Liver (tissue), 9 donors: ENCODE data around the gene SYK. TPM values are rescaled to one million over a fixed set of nuclear protein-coding genes. Genes with fewer than 3 reads are reported as not detected.

Experiments
- DNase-seq: peaks from one replicate; pipeline ENCODE4 v3.0.0-alpha.2; 2017; ENCODE audit warnings: low spot score
- H3K27ac ChIP-seq, 2 donors: one replicate each; pipeline ENCODE4 v1.7.0; 2013; ENCODE audit warnings: inconsistent platforms in 2 of 2, low read length in 2 of 2, control low read depth in 1 of 2, low read depth in 1 of 2, mild to moderate bottlenecking in 1 of 2
- H3K27me3 ChIP-seq, 4 donors: one replicate each; pipeline versions ENCODE4 v1.6.1 to v1.7.0; 2013; ENCODE audit warnings: low read length in 3 of 4, inconsistent platforms in 1 of 4, mild to moderate bottlenecking in 1 of 4, moderate library complexity in 1 of 4; ENCODE audit not compliant: control insufficient read depth in 4 of 4, insufficient read depth in 4 of 4
- H3K36me3 ChIP-seq, 4 donors: one replicate each; pipeline versions ENCODE4 v1.6.1 to v1.7.0; 2013; ENCODE audit warnings: low read length in 3 of 4, mild to moderate bottlenecking in 3 of 4, low read depth in 1 of 4, moderate library complexity in 1 of 4; ENCODE audit not compliant: control insufficient read depth in 4 of 4, insufficient read depth in 3 of 4
- H3K4me1 ChIP-seq, 4 donors: one replicate each; pipeline versions ENCODE4 v1.6.1 to v1.7.0; 2013; ENCODE audit warnings: low read length in 3 of 4, mild to moderate bottlenecking in 3 of 4, moderate library complexity in 1 of 4; ENCODE audit not compliant: control insufficient read depth in 4 of 4, insufficient read depth in 4 of 4
- H3K4me3 ChIP-seq, 3 donors: one replicate each; pipeline versions ENCODE4 v1.6.1 to v1.7.0; 2013; ENCODE audit warnings: low read length in 3 of 3, control low read depth in 1 of 3, low read depth in 1 of 3, mild to moderate bottlenecking in 1 of 3
- H3K9ac ChIP-seq, 2 donors: one replicate each; pipeline ENCODE4 v1.7.0; 2013; ENCODE audit warnings: low read length in 2 of 2, mild to moderate bottlenecking in 2 of 2, moderate library complexity in 2 of 2, control low read depth in 1 of 2, low read depth in 1 of 2
- H3K9me3 ChIP-seq, 4 donors: one replicate each; pipeline versions ENCODE4 v1.6.1 to v1.7.0; 2013; ENCODE audit warnings: low read length in 3 of 4; ENCODE audit not compliant: control insufficient read depth in 4 of 4
- EGR1 ChIP-seq, 2 donors: IDR thresholded peaks; 2 replicates each; pipeline ENCODE4 v1.6.1; 2016 to 2018; ENCODE audit warnings: antibody characterized with exemption in 2 of 2, low read depth in 2 of 2
- FOXA1 ChIP-seq: IDR thresholded peaks from 2 replicates; pipeline ENCODE4 v1.6.1; 2016; ENCODE audit warnings: antibody characterized with exemption
- FOXA2 ChIP-seq: IDR thresholded peaks from 2 replicates; pipeline ENCODE4 v1.6.1; 2016; ENCODE audit warnings: antibody characterized with exemption
- GABPA ChIP-seq, 2 donors: IDR thresholded peaks in 1 of 2; conservative IDR thresholded peaks in 1 of 2; 2 replicates each; pipeline ENCODE4 v1.6.1; 2016; ENCODE audit warnings: antibody characterized with exemption in 2 of 2, mild to moderate bottlenecking in 1 of 2, moderate library complexity in 1 of 2
- HNF4A ChIP-seq, 2 donors: conservative IDR thresholded peaks; 2 replicates each; pipeline ENCODE4 v1.6.1; 2016; ENCODE audit warnings: antibody characterized with exemption in 2 of 2, mild to moderate bottlenecking in 2 of 2
- HNF4G ChIP-seq: IDR thresholded peaks from 2 replicates; pipeline ENCODE4 v1.6.1; 2016; ENCODE audit warnings: antibody characterized with exemption
- JUND ChIP-seq, 2 donors: IDR thresholded peaks; 2 replicates each; pipeline ENCODE4 v1.6.1; 2016; ENCODE audit warnings: antibody characterized with exemption in 2 of 2
- NR2F2 ChIP-seq: IDR thresholded peaks from 2 replicates; pipeline ENCODE4 v1.6.1; 2016; ENCODE audit warnings: antibody characterized with exemption
- RAD21 ChIP-seq, 2 donors: IDR thresholded peaks; 2 replicates each; pipeline ENCODE4 v1.6.1; 2016; ENCODE audit warnings: antibody characterized with exemption in 2 of 2, mild to moderate bottlenecking in 2 of 2
- RXRA ChIP-seq, 2 donors: IDR thresholded peaks; 2 replicates each; pipeline ENCODE4 v1.6.1; 2017 to 2018; ENCODE audit warnings: antibody characterized with exemption in 2 of 2, mild to moderate bottlenecking in 1 of 2
- SP1 ChIP-seq: IDR thresholded peaks from 2 replicates; pipeline ENCODE4 v1.6.1; 2018; ENCODE audit warnings: antibody characterized with exemption, mild to moderate bottlenecking
- TAF1 ChIP-seq: conservative IDR thresholded peaks from 2 replicates; pipeline ENCODE4 v1.6.1; 2016; ENCODE audit warnings: antibody characterized with exemption, mild to moderate bottlenecking
- YY1 ChIP-seq: IDR thresholded peaks from 2 replicates; pipeline ENCODE4 v1.6.1; 2016; ENCODE audit warnings: antibody characterized with exemption, mild to moderate bottlenecking
- WGBS: extraction: QIAGEN DNeasy Blood & Tissue Kit; methylation state at CpG from one replicate; pipeline ENCODE4 v1.1.7; 2013; 5-methylcytosine and 5-hydroxymethylcytosine counted together
- polyA plus RNA-seq, 2 donors: library from polyadenylated mRNA; stranded (reverse) in 1 of 2; unstranded in 1 of 2; fragments of 200-250 nt in 1 of 2; fragments of >200 nt in 1 of 2; fragmentation: Nextera tagmentation in 1 of 2; extraction: Ambion mirVana in 1 of 2; gene quantifications; one replicate each; pipeline versions ENCODE4 v1.2.1 to v1.2.3, GENCODE V29; 2013 to 2015
- total RNA-seq, 2 donors: library from RNA; depleted of rRNA; stranded (reverse); fragments of >200 nt; gene quantifications; one replicate each; pipeline ENCODE4 v1.2.3, GENCODE V29; 2014
- TF ChIP-seq, protein P1 (sequence below): IDR thresholded peaks from 2 replicates; pipeline ENCODE4 v1.6.1; 2016; ENCODE audit warnings: antibody characterized with exemption
- TF ChIP-seq, protein P2 (sequence below): IDR thresholded peaks from 2 replicates; pipeline ENCODE4 v1.6.1; 2016; ENCODE audit warnings: antibody characterized with exemption
- TF ChIP-seq, protein P3 (sequence below): IDR thresholded peaks from 2 replicates; pipeline ENCODE4 v1.6.1; 2016; ENCODE audit warnings: antibody characterized with exemption
- TF ChIP-seq, protein P4 (sequence below): fragments of 150-350 bp; IDR thresholded peaks from 2 replicates; pipeline ENCODE4 v1.5.1; 2017; ENCODE audit warnings: improper control_type of control experiment, low read depth, low read length; ENCODE audit not compliant: missing input control
- TF ChIP-seq, protein P5 (sequence below): IDR thresholded peaks from 2 replicates; pipeline ENCODE4 v1.6.1; 2016; ENCODE audit warnings: antibody characterized with exemption, mild to moderate bottlenecking
- donor health status: healthy.
- donor health status: healthy.
- donor health status: healthy.
- donor health status: healthy.
- donor health status: healthy.

Gene SYK
- total and polyA plus RNA-seq, 4 donors = 2.0 to 15.4 (median 4.1) TPM

DNA sequence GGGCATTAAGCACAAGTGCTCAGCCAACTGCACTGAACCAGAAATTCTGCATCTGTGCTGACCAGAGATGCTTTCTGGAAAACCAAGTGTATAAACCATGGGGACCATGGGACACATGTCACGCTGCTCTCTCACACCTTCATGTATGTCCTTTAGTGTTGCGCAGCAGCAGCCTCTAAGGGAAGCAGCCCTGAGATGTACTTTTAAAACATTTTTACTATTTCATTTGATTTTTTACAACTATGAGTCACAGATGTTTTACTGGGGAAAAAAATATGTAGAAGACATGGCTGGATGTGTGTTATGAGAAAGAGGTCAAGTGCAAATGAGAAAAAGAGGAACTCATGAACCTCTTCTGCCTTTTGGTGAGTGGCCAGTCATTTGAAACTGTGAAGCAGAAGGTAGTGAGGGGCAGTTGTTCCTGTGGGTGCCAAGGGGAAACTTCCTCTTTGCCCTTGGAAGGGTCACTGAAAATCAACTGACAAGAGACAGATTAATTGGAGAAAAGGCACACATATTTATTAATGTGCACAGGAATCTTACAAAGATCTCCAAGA is 31.4 kb upstream of the SYK start:
- Histone ChIP-seq H3K27ac (no peak overlapping the region), H3K36me3 (no peaks in the 10 kb centered on the region), H3K27me3 (no peaks in the 10 kb centered on the region), H3K9me3 (no peaks in the 10 kb centered on the region), H3K9ac (no peak overlapping the region), H3K4me1 (no peaks in the 10 kb centered on the region), H3K4me3 (no peak overlapping the region)
- WGBS = 97% methylated on average over 2 of the region's 2 CpGs
- DNase-seq = no peak
- TF ChIP-seq RXRA (IDR thresholded peaks at IDR 0.05) (no peak), HNF4A (conservative IDR thresholded peaks at IDR 0.05) (no peak), TAF1 (no peak), FOXA1 (no peak), RAD21 (IDR thresholded peaks at IDR 0.05) (no peak), YY1 (no peak), JUND (IDR thresholded peaks at IDR 0.05) (no peak), EGR1 (IDR thresholded peaks at IDR 0.05; ENCODE audit: low read depth in 2 of 2) (no peak), FOXA2 (no peak), SP1 (no peak), GABPA (IDR thresholded peaks at IDR 0.05 in 1 of 2, conservative IDR thresholded peaks at IDR 0.05 in 1 of 2) (no peak), NR2F2 (no peak), HNF4G (no peak)
- TF ChIP-seq, protein P1, sequence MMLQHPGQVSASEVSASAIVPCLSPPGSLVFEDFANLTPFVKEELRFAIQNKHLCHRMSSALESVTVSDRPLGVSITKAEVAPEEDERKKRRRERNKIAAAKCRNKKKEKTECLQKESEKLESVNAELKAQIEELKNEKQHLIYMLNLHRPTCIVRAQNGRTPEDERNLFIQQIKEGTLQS = no peak
- TF ChIP-seq, protein P2, sequence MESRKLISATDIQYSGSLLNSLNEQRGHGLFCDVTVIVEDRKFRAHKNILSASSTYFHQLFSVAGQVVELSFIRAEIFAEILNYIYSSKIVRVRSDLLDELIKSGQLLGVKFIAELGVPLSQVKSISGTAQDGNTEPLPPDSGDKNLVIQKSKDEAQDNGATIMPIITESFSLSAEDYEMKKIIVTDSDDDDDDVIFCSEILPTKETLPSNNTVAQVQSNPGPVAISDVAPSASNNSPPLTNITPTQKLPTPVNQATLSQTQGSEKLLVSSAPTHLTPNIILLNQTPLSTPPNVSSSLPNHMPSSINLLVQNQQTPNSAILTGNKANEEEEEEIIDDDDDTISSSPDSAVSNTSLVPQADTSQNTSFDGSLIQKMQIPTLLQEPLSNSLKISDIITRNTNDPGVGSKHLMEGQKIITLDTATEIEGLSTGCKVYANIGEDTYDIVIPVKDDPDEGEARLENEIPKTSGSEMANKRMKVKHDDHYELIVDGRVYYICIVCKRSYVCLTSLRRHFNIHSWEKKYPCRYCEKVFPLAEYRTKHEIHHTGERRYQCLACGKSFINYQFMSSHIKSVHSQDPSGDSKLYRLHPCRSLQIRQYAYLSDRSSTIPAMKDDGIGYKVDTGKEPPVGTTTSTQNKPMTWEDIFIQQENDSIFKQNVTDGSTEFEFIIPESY = no peak
- TF ChIP-seq, protein P3, sequence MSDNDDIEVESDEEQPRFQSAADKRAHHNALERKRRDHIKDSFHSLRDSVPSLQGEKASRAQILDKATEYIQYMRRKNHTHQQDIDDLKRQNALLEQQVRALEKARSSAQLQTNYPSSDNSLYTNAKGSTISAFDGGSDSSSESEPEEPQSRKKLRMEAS = no peak
- TF ChIP-seq, protein P4, sequence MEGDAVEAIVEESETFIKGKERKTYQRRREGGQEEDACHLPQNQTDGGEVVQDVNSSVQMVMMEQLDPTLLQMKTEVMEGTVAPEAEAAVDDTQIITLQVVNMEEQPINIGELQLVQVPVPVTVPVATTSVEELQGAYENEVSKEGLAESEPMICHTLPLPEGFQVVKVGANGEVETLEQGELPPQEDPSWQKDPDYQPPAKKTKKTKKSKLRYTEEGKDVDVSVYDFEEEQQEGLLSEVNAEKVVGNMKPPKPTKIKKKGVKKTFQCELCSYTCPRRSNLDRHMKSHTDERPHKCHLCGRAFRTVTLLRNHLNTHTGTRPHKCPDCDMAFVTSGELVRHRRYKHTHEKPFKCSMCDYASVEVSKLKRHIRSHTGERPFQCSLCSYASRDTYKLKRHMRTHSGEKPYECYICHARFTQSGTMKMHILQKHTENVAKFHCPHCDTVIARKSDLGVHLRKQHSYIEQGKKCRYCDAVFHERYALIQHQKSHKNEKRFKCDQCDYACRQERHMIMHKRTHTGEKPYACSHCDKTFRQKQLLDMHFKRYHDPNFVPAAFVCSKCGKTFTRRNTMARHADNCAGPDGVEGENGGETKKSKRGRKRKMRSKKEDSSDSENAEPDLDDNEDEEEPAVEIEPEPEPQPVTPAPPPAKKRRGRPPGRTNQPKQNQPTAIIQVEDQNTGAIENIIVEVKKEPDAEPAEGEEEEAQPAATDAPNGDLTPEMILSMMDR = no peak
- TF ChIP-seq, protein P5, sequence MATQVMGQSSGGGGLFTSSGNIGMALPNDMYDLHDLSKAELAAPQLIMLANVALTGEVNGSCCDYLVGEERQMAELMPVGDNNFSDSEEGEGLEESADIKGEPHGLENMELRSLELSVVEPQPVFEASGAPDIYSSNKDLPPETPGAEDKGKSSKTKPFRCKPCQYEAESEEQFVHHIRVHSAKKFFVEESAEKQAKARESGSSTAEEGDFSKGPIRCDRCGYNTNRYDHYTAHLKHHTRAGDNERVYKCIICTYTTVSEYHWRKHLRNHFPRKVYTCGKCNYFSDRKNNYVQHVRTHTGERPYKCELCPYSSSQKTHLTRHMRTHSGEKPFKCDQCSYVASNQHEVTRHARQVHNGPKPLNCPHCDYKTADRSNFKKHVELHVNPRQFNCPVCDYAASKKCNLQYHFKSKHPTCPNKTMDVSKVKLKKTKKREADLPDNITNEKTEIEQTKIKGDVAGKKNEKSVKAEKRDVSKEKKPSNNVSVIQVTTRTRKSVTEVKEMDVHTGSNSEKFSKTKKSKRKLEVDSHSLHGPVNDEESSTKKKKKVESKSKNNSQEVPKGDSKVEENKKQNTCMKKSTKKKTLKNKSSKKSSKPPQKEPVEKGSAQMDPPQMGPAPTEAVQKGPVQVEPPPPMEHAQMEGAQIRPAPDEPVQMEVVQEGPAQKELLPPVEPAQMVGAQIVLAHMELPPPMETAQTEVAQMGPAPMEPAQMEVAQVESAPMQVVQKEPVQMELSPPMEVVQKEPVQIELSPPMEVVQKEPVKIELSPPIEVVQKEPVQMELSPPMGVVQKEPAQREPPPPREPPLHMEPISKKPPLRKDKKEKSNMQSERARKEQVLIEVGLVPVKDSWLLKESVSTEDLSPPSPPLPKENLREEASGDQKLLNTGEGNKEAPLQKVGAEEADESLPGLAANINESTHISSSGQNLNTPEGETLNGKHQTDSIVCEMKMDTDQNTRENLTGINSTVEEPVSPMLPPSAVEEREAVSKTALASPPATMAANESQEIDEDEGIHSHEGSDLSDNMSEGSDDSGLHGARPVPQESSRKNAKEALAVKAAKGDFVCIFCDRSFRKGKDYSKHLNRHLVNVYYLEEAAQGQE = no peak
